Common myeloid progenitor, CD34-positive (primary cell): ENCODE measurements around the gene BACH2.

Source experiments
- CTCF ChIA-PET: fragments of 350-600 bp; sonication (Branson Sonifier 250); formaldehyde crosslinking; loops from one replicate; lab custom pipeline; 2021; ENCODE audit warnings: antibody characterized with exemption; lab: Charles Lee
- POLR2A ChIA-PET: fragments of 350-600 bp; sonication (Branson Sonifier 250); formaldehyde crosslinking; loops from one replicate; lab custom pipeline; 2021; ENCODE audit warnings: antibody characterized with exemption; lab: Charles Lee
- DNase-seq, 3 donors: peaks; one replicate each; pipeline versions ENCODE4 v3.0.0 to v3.0.0-alpha.2; 2013
- H3K27ac ChIP-seq, 2 experiments: 1 replicate in 1 of 2; 2 replicates in 1 of 2; pipeline ENCODE4 v1.7.0; 2013; ENCODE audit warnings: inconsistent platforms in 2 of 2, low read length in 2 of 2, mild to moderate bottlenecking in 2 of 2, low read depth in 1 of 2, moderate library complexity in 1 of 2; ENCODE audit not compliant: severe bottlenecking in 2 of 2, insufficient read depth in 1 of 2, poor library complexity in 1 of 2
- H3K27me3 ChIP-seq, 5 experiments: replicated peaks in 2 of 5; 1 replicate in 3 of 5; 2 replicates in 2 of 5; pipeline versions ENCODE4 v1.6.1 to v1.7.0; 2013; ENCODE audit warnings: low read length in 4 of 5, mild to moderate bottlenecking in 2 of 5, moderate library complexity in 2 of 5, inconsistent platforms in 1 of 5; ENCODE audit not compliant: insufficient read depth in 5 of 5, control insufficient read depth in 4 of 5
- H3K36me3 ChIP-seq, 4 experiments: 1 replicate in 2 of 4; 2 replicates in 2 of 4; pipeline versions ENCODE4 v1.6.1 to v1.7.0; 2013; ENCODE audit warnings: low read length in 3 of 4, control low read depth in 1 of 4, mild to moderate bottlenecking in 1 of 4; ENCODE audit not compliant: control insufficient read depth in 4 of 4, insufficient read depth in 4 of 4
- H3K4me1 ChIP-seq, 4 experiments: 1 replicate in 3 of 4; 2 replicates in 1 of 4; pipeline versions ENCODE4 v1.6.1 to v1.7.1; 2013; ENCODE audit warnings: low read length in 3 of 4, mild to moderate bottlenecking in 3 of 4, control low read depth in 1 of 4, inconsistent platforms in 1 of 4, moderate library complexity in 1 of 4; ENCODE audit not compliant: control insufficient read depth in 4 of 4, insufficient read depth in 4 of 4; ENCODE audit errors: control extremely low read depth in 1 of 4
- H3K4me3 ChIP-seq, 7 experiments: 1 replicate in 4 of 7; 2 replicates in 3 of 7; pipeline versions ENCODE4 v1.5.1 to v1.7.0; 2013; ENCODE audit warnings: mild to moderate bottlenecking in 7 of 7, low read length in 6 of 7, moderate library complexity in 6 of 7, inconsistent platforms in 2 of 7, low read depth in 2 of 7, control low read depth in 1 of 7; ENCODE audit not compliant: insufficient read depth in 4 of 7, control insufficient read depth in 1 of 7; ENCODE audit errors: extremely low read depth in 1 of 7
- H3K9me3 ChIP-seq, 5 experiments: 1 replicate in 4 of 5; 2 replicates in 1 of 5; pipeline versions ENCODE4 v1.6.1 to v1.7.1; 2013; ENCODE audit warnings: low read length in 4 of 5, mild to moderate bottlenecking in 2 of 5, inconsistent platforms in 1 of 5, low read depth in 1 of 5, moderate library complexity in 1 of 5; ENCODE audit not compliant: control insufficient read depth in 4 of 5, insufficient read depth in 2 of 5; ENCODE audit errors: control extremely low read depth in 1 of 5
- WGBS: methylation state at CpG from one replicate; pipeline ENCODE4 v1.1.5; 2013; ENCODE audit not compliant: insufficient coverage; 5-methylcytosine and 5-hydroxymethylcytosine counted together

The BACH2 gene

GRCh38 chr6:90303039-90303438 lies 6.4 kb upstream of the BACH2 start:
- no peak for DNase-seq
- ChIA-PET POLR2A (no interaction called here), CTCF (no interaction called here)
- Histone ChIP-seq H3K27ac (no peak overlapping the region), H3K9me3 (no peaks in the 10 kb centered on the region), H3K4me3 (no peak overlapping the region), H3K27me3 (peaks cover 0 to 4% (median 0%) of the 10 kb centered on the region in 5 experiments), H3K4me1 (no peaks in the 10 kb centered on the region), H3K36me3 (no peaks in the 10 kb centered on the region)
- 92% methylated on average over 2 of the region's 2 CpGs for WGBS

- WGBS: 90% methylated on average over 2 of the region's 2 CpGs
- Histone ChIP-seq H3K4me3 (no peak overlapping the region), H3K27ac (no peak overlapping the region), H3K36me3 (no peaks in the 10 kb centered on the region), H3K9me3 (no peaks in the 10 kb centered on the region), H3K27me3 (peaks cover 0 to 4% (median 0%) of the 10 kb centered on the region in 5 experiments), H3K4me1 (peaks cover 0 to 2% (median under 1%) of the 10 kb centered on the region in 4 experiments)
- CTCF ChIA-PET: no interaction called here
- POLR2A ChIA-PET: no interaction called here
- no peak for DNase-seq
These were observed 5.7 kb upstream of the BACH2 start for GRCh38 chr6:90302320-90302719.

- Histone ChIP-seq H3K4me3 (no peak overlapping the region), H3K27ac (no peak overlapping the region), H3K27me3 (peaks cover 0 to 4% (median 0%) of the 10 kb centered on the region in 5 experiments), H3K4me1 (peaks cover 0 to 5% (median 2%) of the 10 kb centered on the region in 4 experiments), H3K36me3 (no peaks in the 10 kb centered on the region), H3K9me3 (no peaks in the 10 kb centered on the region)
- ChIA-PET POLR2A (no interaction called here), CTCF (no interaction called here)
- DNase-seq: no peak
- WGBS: 100% methylated on average over 1 of the region's 1 CpG
These were observed 5.2 kb upstream of the BACH2 start for GRCh38 chr6:90301816-90302215.

GRCh38 chr6:90298459-90299053 lies 1.9 kb upstream of the BACH2 start:
- POLR2A ChIA-PET: no interaction called here
- no peak overlapping the region for H3K27ac ChIP-seq
- no peak for DNase-seq
- H3K36me3 ChIP-seq: no peaks in the 10 kb centered on the region
- H3K9me3 ChIP-seq: no peaks in the 10 kb centered on the region
- no peak overlapping the region for H3K4me3 ChIP-seq
- H3K4me1 ChIP-seq: peaks cover 3 to 24% (median 16%) of the 10 kb centered on the region in 4 experiments
- WGBS: 83% methylated on average over 2 of the region's 7 CpGs
- peaks cover 0 to 4% (median 0%) of the 10 kb centered on the region in 5 experiments for H3K27me3 ChIP-seq
- CTCF ChIA-PET: interaction anchor here (1.1 to 1.3 kb wide), 3 partner anchors 13 to 110 kb away, joined by 3 read pairs; no protein-coding TSS in a partner anchor

GRCh38 chr6:90297867-90298381 lies 1.3 kb upstream of the BACH2 start:
- H3K9me3 ChIP-seq: no peaks in the 10 kb centered on the region
- CTCF ChIA-PET: interaction anchor here (1.1 to 1.3 kb wide), 2 partner anchors 13 to 109 kb away, joined by 3 read pairs; no protein-coding TSS in a partner anchor
- POLR2A ChIA-PET: no interaction called here
- no peak overlapping the region for H3K27ac ChIP-seq
- H3K4me3 ChIP-seq: no peak overlapping the region
- H3K36me3 ChIP-seq: no peaks in the 10 kb centered on the region
- peaks cover 0 to 4% (median 0%) of the 10 kb centered on the region in 5 experiments for H3K27me3 ChIP-seq
- H3K4me1 ChIP-seq: peaks cover 3 to 24% (median 16%) of the 10 kb centered on the region in 4 experiments
- DNase-seq: no peak
- 86% methylated on average over 8 of the region's 9 CpGs for WGBS

GRCh38 chr6:90297115-90297866 lies 648 bp upstream of the BACH2 start:
- Histone ChIP-seq H3K9me3 (no peaks in the 10 kb centered on the region), H3K4me3 (peak overlapping the region; percentile 42 to 86 (median 70)), H3K4me1 (peaks cover 3 to 24% (median 16%) of the 10 kb centered on the region in 4 experiments), H3K36me3 (no peaks in the 10 kb centered on the region), H3K27ac (no peak overlapping the region), H3K27me3 (peaks cover 0 to 4% (median 0%) of the 10 kb centered on the region in 5 experiments)
- ChIA-PET CTCF (interaction anchor here (0.7 to 2.1 kb wide), 3 partner anchors 12 to 80 kb away, joined by 3 to 5 read pairs (median 3); no protein-coding TSS in a partner anchor), POLR2A (no interaction called here)
- no peak for DNase-seq
- WGBS: 28% methylated on average over 10 of the region's 31 CpGs
